ENCODE measurements around the gene SLC45A1.

SLC45A1 gene

DNA sequence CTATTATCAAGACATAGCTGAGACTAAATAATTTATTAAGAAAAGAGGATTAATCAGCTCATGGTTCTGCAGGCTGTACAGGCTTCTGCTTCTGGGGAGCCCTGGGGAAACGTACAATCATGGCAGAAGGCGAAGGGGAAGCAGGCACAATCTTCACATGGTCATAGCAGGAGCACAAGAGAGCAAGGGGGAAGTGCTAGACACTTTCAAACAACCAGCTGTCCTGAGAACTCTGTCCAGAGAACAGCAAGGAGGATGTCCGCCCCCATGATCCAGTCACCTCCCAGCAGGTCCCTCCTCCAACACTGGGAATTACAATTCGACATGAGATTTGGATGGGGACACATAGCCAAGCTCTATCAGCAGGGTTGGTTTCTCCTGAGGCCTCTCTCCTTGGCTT is 10.3 kb upstream of the SLC45A1 start:
- H3K27me3 ChIP-seq (ENCODE audit: control insufficient read depth, insufficient read depth, low read length), result no peaks in the 10 kb centered on the region
- H3K9me3 ChIP-seq (ENCODE audit: control insufficient read depth, low read length), result no peaks in the 10 kb centered on the region
- no peak overlapping the region for H3K27ac ChIP-seq
- H3K4me3 ChIP-seq (ENCODE audit: low read depth, low read length), result no peak overlapping the region
- no peak overlapping the region for H3K9ac ChIP-seq
- TF ChIP-seq, protein P1, sequence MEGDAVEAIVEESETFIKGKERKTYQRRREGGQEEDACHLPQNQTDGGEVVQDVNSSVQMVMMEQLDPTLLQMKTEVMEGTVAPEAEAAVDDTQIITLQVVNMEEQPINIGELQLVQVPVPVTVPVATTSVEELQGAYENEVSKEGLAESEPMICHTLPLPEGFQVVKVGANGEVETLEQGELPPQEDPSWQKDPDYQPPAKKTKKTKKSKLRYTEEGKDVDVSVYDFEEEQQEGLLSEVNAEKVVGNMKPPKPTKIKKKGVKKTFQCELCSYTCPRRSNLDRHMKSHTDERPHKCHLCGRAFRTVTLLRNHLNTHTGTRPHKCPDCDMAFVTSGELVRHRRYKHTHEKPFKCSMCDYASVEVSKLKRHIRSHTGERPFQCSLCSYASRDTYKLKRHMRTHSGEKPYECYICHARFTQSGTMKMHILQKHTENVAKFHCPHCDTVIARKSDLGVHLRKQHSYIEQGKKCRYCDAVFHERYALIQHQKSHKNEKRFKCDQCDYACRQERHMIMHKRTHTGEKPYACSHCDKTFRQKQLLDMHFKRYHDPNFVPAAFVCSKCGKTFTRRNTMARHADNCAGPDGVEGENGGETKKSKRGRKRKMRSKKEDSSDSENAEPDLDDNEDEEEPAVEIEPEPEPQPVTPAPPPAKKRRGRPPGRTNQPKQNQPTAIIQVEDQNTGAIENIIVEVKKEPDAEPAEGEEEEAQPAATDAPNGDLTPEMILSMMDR (IDR thresholded peaks at IDR 0.05), result no peak
- no peaks in the 10 kb centered on the region for H3K79me2 ChIP-seq
- H3K4me1 ChIP-seq, result no peaks in the 10 kb centered on the region
- H3K36me3 ChIP-seq (ENCODE audit: control insufficient read depth, insufficient read depth, low read length), result no peaks in the 10 kb centered on the region
- no peak overlapping the region for H2AFZ ChIP-seq
- no peak overlapping the region for H3K4me2 ChIP-seq (ENCODE audit: low read length)

DNA sequence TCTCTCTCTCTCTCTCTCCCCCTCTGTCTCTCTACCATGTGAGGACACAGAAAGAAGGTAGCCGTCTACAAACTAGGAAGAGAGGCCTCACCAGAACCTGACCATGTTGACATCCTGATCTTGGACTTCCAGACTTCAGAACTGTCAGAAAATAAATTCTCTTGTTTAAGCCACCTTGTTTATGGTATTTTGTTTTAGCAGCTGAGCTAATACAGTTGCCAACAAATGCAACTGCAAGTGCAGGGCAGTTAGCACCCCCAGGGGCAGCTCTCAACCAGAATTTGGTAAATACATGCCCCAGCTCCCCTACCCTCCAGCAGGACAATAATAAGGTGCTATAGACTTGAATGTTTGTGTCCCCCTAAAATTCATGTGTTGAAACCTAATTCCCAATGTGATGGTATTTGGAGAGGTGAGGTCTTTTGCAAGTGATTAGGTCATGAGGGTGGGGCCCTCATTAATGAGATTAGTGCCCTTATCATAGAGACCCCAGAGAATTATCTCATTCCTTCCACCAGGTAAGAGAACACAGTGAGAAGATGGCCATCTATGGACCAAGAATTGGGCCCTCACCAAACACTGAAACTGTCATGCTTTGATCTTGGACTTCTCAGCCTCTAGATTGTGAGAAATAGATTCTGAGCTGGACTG is 6.7 kb upstream of the SLC45A1 start:
- no peak overlapping the region for H2AFZ ChIP-seq
- no peaks in the 10 kb centered on the region for H3K79me2 ChIP-seq
- peaks cover 2% of the 10 kb centered on the region for H3K4me1 ChIP-seq
- no peaks in the 10 kb centered on the region for H3K36me3 ChIP-seq (ENCODE audit: control insufficient read depth, insufficient read depth, low read length)
- no peaks in the 10 kb centered on the region for H3K9me3 ChIP-seq (ENCODE audit: control insufficient read depth, low read length)
- TF ChIP-seq, protein P1 (IDR thresholded peaks at IDR 0.05), result no peak
- H3K4me3 ChIP-seq (ENCODE audit: low read depth, low read length), result no peak overlapping the region
- no peaks in the 10 kb centered on the region for H3K27me3 ChIP-seq (ENCODE audit: control insufficient read depth, insufficient read depth, low read length)
- H3K9ac ChIP-seq, result no peak overlapping the region
- no peak overlapping the region for H3K4me2 ChIP-seq (ENCODE audit: low read length)
- H3K27ac ChIP-seq, result no peak overlapping the region

DNA sequence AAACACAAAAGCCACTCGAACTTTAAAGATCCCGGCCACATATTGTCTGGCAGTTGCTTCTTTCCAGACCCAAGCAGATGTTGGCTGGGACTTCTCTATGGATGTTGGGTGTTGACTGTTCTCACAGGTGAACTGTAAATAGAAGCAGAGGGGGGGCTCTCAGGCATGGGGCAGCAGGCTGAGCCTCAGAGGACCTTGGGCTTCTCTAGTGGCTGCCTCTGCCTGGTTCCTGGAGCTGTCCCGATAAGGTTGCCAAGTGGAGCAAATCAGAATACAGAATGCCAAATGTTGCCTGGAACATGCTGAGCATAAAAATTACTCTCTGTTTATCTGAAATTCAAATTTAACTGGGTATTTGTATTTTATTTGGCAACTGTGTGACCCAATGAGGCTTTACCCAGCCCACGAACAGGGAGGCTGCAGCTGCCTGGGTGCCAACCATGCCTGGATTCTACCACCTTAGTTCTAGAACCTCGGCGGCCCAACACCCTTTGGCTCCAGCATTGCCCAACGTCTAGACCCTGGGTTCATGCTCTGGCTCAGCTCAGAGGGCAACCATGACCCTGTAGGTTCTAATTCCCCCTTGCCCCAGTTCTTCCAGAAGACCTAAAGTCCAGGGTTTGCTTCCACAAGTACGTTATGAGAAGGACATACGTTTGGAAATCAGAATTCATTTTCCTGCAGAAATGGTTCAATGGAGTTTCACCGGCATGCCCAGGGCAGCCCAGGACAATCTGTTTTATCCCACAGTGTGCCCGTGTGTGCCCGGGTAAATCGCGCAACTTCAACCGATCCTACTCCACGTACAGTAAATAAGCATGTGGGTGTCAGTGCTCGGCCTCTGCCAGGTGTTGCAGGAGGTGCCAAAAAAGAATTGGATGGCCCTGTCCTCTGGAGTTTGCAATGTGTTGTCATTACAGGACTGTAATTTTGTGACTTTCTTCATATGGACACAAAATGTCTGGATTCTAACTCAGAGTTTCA is 5.4 kb upstream of the SLC45A1 start:
- H3K9me3 ChIP-seq (ENCODE audit: control insufficient read depth, low read length), result no peaks in the 10 kb centered on the region
- H3K27ac ChIP-seq, result no peak overlapping the region
- no peak overlapping the region for H3K4me3 ChIP-seq (ENCODE audit: low read depth, low read length)
- no peaks in the 10 kb centered on the region for H3K36me3 ChIP-seq (ENCODE audit: control insufficient read depth, insufficient read depth, low read length)
- no peak overlapping the region for H2AFZ ChIP-seq
- TF ChIP-seq, protein P1 (IDR thresholded peaks at IDR 0.05), result no peak
- peaks cover 2% of the 10 kb centered on the region for H3K4me1 ChIP-seq
- no peak overlapping the region for H3K4me2 ChIP-seq (ENCODE audit: low read length)
- no peaks in the 10 kb centered on the region for H3K27me3 ChIP-seq (ENCODE audit: control insufficient read depth, insufficient read depth, low read length)
- H3K79me2 ChIP-seq, result no peaks in the 10 kb centered on the region
- H3K9ac ChIP-seq, result no peak overlapping the region

DNA sequence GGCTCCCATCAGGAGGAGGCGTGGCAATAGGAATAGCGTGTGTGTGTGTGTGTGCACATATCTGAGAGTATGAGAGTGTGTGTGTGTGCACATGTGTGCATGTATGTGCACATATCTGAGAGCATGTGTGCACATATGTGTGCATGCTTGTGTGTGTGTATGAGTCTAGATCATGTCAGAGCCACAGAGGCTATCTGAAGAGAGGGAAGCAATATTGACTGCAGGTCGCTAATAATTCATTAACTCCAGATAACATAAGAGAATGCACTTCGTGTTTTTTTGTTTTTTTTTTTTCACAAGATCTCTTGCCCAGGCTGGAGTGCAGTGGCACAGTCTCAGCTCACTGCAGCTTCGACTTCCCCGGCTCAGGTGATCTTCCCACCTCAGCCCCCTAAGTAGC is 4.7 kb upstream of the SLC45A1 start:
- Histone ChIP-seq H3K4me3 (ENCODE audit: low read depth, low read length) (no peak overlapping the region), H2AFZ (no peak overlapping the region), H3K79me2 (no peaks in the 10 kb centered on the region), H3K27ac (no peak overlapping the region), H3K9me3 (ENCODE audit: control insufficient read depth, low read length) (no peaks in the 10 kb centered on the region), H3K4me1 (peaks cover 2% of the 10 kb centered on the region), H3K36me3 (ENCODE audit: control insufficient read depth, insufficient read depth, low read length) (no peaks in the 10 kb centered on the region), H3K27me3 (ENCODE audit: control insufficient read depth, insufficient read depth, low read length) (no peaks in the 10 kb centered on the region), H3K9ac (no peak overlapping the region), H3K4me2 (ENCODE audit: low read length) (no peak overlapping the region)
- TF ChIP-seq, protein P1 (IDR thresholded peaks at IDR 0.05), result no peak
